DMS53 (cell line): Measurements from ENCODE around the gene ESRRA.
"Not testable (repeated sequence)": the region's sequence is repeated elsewhere in the genome, so short reads cannot be mapped to it uniquely, and the experiment has no call there.

Experiments used
- DNase-seq: peaks from one replicate; lab custom pipeline; 2025; lab: John Stamatoyannopoulos, UW

The ESRRA gene

GRCh38 chr11:64292460-64293254 lies 12.7 kb upstream of the ESRRA start:
- DNase-seq: no peak

- DNase-seq: no peak
These were observed 10.6 kb upstream of the ESRRA start for GRCh38 chr11:64294774-64295173.

- no peak for DNase-seq
These were observed 9.6 kb upstream of the ESRRA start for GRCh38 chr11:64295760-64296159.

GRCh38 chr11:64296236-64296635 lies 9.1 kb upstream of the ESRRA start:
- no peak for DNase-seq

- DNase-seq: no peak
These were observed 8.3 kb upstream of the ESRRA start for GRCh38 chr11:64296830-64297698.

- no peak for DNase-seq
These were observed 7.5 kb upstream of the ESRRA start for GRCh38 chr11:64297699-64298358.

DNA sequence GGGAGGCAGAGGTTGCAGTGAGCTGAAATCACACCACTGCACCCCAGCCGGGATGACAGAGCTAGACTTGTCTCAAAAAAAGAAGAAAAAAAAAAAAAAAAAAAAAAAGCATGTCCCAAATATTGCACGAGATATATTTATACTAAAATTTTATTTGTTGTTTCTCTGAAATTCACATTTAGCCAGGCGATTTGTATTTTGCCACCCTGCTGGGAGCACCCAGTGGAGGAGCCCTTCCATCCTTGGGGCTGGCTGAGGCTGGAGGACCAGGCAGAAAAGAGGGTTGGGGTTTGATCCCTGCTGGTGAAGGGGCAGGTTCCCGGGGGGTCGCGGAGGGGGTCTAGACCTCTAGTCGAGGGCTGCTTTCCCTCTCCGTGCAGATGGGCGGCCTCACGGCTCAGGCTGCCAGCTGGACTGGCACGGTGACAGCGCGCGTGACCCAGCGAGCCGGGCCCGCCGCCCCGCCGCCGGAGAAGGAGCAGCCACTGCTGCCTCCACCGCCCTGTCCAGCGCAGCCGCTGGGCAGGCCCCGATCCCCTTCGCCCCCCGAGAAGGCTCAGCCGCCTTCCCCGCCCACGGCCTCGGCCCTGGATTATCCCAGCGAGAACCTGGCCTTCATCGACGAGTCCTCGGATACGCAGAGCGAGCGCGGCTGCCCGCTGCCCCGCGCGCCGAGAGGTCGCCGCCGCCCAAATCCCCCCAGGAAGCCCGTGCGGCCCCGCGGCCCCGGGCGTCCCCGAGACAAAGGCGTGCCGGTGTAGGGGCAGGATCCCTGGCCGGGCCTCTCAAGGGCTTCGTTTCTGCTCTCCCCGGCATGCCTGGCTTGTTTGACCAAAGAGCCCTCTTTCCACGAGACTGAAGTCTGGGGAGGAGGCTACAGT lies 6.1 kb upstream of the ESRRA start:
- DNase-seq: peak; percentile 54

DNA sequence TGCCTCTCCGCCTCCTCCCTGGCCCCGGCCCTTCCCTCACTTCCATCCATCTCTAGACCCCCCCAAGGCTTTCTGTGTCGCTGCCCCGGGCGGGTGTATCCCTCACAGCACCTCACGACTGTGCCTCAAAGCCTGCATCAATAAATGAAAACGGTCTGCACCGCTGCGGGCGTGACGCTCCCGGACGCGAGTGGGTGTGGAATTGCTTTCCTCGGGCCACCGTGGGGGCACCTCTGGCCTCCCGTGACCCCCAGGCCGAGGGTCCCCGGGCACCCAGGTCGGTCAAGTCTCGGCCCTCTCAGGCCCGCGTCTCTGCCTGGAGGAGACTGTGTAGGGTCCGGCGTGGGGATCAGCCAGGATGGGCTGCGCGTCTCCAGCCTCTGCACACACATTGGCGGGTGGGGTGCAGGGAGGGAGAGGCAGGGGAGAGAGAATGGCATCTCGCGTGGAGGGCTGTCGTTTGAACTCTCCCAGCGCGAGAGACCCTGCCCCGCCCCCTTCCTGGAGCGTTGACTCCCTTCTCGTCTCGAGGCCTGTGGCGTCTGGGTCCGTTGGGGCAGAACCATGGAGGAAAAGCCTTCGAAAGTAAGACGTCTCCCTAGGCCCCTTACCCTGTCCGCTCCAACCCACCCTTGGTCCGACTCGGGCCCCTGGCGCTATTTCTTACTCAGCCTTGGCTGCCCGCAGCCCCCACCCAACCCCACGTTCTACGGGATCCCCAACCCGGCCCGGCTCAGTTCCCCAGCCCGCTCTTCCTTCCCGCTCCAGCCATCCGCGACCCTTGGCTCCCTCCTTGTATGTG lies 5.3 kb upstream of the ESRRA start, which contains the start of gene CATSPERZ:
CATSPERZ (plus strand) TSS at position 512 of the 802 bp plus-strand sequence; CDS start at position 565, 53 bp downstream.
- DNase-seq: peak; percentile 49

GRCh38 chr11:64303109-64304031 lies 2.0 kb upstream of the ESRRA start:
- DNase-seq: no peak

GRCh38 chr11:64304032-64304315 lies 1.4 kb upstream of the ESRRA start:
- no peak for DNase-seq

GRCh38 chr11:64304316-64305072 lies 830 bp upstream of the ESRRA start:
- DNase-seq: peak; percentile 97

GRCh38 chr11:64305691-64306562 lies 603 bp downstream of the ESRRA start:
- DNase-seq: peak; percentile 78

GRCh38 chr11:64306563-64306875 lies 1.2 kb downstream of the ESRRA start:
- DNase-seq: no peak

GRCh38 chr11:64306876-64307622 lies 1.7 kb downstream of the ESRRA start:
- DNase-seq: no peak

- DNase-seq: not testable (repeated sequence)
These were observed 2.5 kb downstream of the ESRRA start for GRCh38 chr11:64307795-64308194.

DNA sequence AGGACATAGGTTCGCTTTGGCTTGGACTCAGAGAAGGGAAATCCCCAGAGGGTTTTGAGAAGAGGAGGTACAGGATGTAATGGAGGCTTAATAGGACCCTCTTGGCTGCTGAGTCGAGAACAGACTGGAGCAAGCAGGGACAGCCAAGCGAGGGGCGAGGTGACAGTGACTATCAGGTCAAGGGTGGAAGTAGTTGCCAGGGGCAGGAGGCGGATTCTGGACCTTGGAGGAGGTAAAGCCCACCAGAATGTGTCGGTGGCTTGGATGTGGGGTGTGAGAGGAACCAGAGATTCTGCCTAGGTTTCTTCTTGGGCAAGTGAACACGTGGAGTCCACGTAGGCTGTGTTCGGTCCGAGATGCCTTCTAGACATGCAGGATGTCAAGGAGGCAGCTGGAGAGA lies 7.6 kb downstream of the ESRRA start:
- DNase-seq: no peak

DNA sequence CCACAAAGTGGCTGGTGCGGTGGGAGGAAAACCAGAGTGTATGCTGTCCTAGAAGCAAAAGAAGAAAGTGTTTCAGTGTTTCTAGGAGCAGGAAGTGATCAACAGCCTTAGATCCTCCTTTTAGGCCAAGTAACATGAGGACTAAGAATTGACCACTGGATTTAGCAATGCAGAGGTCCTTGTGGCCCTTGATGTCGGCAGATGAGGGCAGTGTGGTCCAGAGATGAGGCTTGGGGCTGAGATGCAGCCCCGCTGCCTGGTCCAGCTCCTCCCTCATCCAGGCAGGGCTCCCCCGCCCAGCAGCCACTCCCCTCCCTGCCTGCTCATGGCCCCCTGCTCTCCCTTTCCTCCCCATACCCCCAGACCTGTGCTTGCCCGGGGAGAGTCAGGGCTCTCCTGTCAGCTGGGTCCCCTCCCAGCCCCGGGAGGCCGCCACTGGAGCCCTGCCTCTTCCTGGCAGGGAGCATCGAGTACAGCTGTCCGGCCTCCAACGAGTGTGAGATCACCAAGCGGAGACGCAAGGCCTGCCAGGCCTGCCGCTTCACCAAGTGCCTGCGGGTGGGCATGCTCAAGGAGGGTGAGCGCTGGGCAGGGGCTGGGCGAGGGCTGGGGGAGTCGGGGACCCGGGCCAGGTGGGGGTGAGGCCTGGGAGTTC lies 8.3 kb downstream of the ESRRA start:
- DNase-seq: no peak
